Upper lobe of left lung (tissue), 4 donors: ENCODE measurements around the gene PALLD.

ENCODE experiments used
- EP300 ChIP-seq, 4 donors: sonication (generic); formaldehyde crosslinking; IDR thresholded peaks; one replicate each; pipeline ENCODE4 v1.5.1; 2017; ENCODE audit warnings: antibody characterized with exemption in 4 of 4, control low read depth in 2 of 4
- POLR2A ChIP-seq, 4 donors: fragments of 450-650 bp; IDR thresholded peaks; one replicate each; pipeline ENCODE4 v1.5.1; 2016 to 2017; ENCODE audit warnings: antibody characterized with exemption in 4 of 4, mild to moderate bottlenecking in 2 of 4
- POLR2AphosphoS5 ChIP-seq, 2 donors: sonication (generic); formaldehyde crosslinking; IDR thresholded peaks; one replicate each; pipeline ENCODE4 v1.5.1; 2017; ENCODE audit warnings: antibody characterized with exemption in 2 of 2
- TF ChIP-seq, protein P1 (sequence below), 6 experiments: fragments of 450-650 bp in 4 of 6; fragments of 200-600 bp in 2 of 6; sonication (generic) in 2 of 6; IDR thresholded peaks; one replicate each; pipeline ENCODE4 v1.5.1; 2016 to 2019; ENCODE audit warnings: antibody characterized with exemption in 6 of 6

GRCh38 chr4:168594121-168594520 lies 97.3 kb downstream of the PALLD start:
- TF ChIP-seq, protein P1, sequence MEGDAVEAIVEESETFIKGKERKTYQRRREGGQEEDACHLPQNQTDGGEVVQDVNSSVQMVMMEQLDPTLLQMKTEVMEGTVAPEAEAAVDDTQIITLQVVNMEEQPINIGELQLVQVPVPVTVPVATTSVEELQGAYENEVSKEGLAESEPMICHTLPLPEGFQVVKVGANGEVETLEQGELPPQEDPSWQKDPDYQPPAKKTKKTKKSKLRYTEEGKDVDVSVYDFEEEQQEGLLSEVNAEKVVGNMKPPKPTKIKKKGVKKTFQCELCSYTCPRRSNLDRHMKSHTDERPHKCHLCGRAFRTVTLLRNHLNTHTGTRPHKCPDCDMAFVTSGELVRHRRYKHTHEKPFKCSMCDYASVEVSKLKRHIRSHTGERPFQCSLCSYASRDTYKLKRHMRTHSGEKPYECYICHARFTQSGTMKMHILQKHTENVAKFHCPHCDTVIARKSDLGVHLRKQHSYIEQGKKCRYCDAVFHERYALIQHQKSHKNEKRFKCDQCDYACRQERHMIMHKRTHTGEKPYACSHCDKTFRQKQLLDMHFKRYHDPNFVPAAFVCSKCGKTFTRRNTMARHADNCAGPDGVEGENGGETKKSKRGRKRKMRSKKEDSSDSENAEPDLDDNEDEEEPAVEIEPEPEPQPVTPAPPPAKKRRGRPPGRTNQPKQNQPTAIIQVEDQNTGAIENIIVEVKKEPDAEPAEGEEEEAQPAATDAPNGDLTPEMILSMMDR (IDR thresholded peaks at IDR 0.05), result no peak
- no peak for TF ChIP-seq POLR2A (IDR thresholded peaks at IDR 0.05)
- no peak for TF ChIP-seq POLR2AphosphoS5 (IDR thresholded peaks at IDR 0.05)
- no peak for TF ChIP-seq EP300 (IDR thresholded peaks at IDR 0.05)
